Skin epidermis (tissue), 12 donors: ENCODE results near the gene PPEF2.
"Not testable (repeated sequence)": the region's sequence is repeated elsewhere in the genome, so short reads cannot be mapped to it uniquely, and the experiment has no call there.

Experiments
- H3K27ac ChIP-seq, 21 experiments: fragments of 200-600 bp; sonication (generic) in 11 of 21; one replicate each; pipeline ENCODE4 v1.5.0; 2020; ENCODE audit warnings: mild to moderate bottlenecking in 3 of 21, inconsistent platforms in 2 of 21, moderate library complexity in 2 of 21
- H3K4me3 ChIP-seq, 7 experiments: fragments of 200-600 bp; sonication (generic) in 2 of 7; one replicate each; pipeline ENCODE4 v1.5.0; 2020; ENCODE audit warnings: inconsistent platforms in 2 of 7, mild to moderate bottlenecking in 2 of 7, moderate library complexity in 1 of 7

PPEF2 gene, protein sequence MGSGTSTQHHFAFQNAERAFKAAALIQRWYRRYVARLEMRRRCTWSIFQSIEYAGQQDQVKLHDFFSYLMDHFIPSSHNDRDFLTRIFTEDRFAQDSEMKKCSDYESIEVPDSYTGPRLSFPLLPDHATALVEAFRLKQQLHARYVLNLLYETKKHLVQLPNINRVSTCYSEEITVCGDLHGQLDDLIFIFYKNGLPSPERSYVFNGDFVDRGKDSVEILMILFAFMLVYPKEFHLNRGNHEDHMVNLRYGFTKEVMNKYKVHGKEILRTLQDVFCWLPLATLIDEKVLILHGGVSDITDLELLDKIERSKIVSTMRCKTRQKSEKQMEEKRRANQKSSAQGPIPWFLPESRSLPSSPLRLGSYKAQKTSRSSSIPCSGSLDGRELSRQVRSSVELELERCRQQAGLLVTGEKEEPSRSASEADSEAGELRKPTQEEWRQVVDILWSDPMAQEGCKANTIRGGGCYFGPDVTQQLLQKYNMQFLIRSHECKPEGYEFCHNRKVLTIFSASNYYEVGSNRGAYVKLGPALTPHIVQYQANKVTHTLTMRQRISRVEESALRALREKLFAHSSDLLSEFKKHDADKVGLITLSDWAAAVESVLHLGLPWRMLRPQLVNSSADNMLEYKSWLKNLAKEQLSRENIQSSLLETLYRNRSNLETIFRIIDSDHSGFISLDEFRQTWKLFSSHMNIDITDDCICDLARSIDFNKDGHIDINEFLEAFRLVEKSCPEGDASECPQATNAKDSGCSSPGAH

DNA sequence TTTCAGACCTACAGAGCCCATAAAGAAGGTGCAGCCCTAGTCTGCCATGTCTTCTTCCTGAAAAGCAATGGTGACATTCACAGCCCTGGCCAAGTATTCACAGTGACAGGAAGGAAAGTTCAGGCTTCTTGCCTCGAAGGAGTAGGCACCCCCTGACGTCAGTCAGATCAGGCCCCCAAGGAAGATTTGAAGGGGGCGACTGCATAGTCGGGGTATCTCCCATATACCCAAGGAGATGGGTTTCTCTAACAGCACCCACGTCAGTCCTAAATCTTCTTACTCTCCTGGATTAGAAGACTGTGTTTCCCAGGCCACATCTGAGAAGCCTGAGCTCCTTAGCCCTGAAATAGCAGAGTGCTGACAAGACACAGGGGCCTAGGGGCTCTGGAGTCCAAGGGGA lies at the start of gene PPEF2:
Gene PPEF2, minus strand, starts transcription at position 101 of the 400 bp plus-strand sequence. CDS start 6,127 bp downstream, outside the sequence.
- no peak within 1 kb of the TSS for H3K27ac ChIP-seq
- no peak within 1 kb of the TSS for H3K4me3 ChIP-seq

DNA sequence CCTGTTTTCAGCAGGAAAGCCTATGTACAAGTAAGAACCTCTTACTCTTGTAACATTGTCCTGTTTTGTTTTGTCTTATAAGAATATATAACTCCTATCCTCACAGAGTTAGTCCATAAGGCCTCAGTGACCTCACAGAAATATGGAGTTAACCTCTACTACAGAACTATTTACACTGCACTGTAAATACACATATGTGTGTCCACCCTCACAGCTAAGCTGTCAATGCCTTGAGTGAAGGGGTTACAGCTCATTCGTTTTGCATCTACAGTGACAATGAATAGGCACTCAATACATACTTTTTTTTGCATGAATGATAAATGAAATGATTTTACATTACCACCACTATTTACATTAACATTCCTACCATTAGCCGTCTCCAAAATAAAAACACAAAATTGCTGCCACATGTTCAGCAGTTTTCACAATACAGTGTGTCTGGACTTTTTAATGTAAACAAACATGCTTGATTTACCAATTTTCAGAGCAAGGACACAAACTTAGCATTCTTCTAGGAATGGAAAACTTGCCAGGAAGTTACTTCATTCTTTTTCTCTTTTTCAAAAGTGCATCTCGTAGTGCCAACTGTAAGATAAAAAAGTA lies 48.1 kb upstream of the PPEF2 start:
- Histone ChIP-seq H3K4me3 (no peak overlapping the region), H3K27ac (no peak overlapping the region)

DNA sequence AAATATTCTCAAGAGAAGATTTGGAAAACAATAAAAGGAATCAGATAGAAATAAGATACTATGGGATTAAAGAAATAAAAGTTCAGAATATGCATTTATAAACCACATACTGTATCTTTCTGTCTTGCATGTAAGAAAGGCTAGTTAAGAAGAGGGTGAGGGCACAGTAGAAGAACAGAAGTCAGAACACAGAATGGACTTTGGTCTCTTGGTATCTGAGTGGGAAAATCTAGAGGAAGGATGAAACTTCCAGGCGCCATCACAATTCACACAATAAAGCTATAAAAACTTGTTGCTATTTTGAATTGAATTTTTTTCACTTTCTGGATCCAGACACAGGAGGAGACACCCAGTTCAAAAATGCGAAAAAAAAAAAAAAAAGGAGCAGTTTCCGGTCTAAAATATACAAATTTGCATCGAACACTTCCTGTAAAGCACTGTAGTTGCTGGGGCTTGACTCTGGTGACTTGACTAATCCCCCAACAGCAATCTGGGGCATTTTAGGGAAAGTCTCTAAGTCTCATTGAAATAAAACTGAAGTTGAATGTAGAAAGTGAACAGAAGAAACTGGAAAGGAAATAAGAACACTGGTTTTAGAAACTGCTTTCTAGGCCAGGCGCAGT lies 46.7 kb upstream of the PPEF2 start:
- H3K4me3 ChIP-seq, result no peak overlapping the region
- no peak overlapping the region for H3K27ac ChIP-seq

DNA sequence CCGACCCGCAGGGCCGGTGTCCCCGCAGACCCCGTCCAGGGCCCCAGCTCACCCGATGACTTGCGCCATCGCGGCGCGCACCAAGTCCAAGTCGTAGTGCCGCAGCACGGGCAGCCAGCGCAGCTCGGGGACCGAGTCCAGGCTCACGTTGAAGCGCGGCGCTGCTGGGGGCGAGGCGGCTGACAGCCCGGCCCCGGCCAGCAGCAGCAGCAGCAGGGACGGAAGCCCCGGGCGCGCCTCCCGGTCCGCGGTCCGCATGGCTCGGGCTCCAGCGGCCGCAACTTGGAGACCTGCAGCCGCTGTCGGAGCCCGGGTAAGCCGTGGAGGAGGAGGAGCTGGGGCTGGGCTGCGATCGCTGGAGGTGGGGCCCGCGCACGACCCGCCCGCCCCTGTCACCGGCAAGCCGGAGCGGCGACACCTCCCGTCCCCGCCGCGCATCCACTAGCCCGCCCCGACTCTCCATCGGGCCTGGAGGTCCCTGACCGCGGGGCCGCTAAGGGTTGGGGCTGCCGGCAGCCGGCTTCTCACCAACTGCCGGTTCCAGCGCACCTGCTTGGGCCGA lies 38.5 kb upstream of the PPEF2 start, which contains the start of gene NAAA:
Gene NAAA, minus strand, starts transcription at position 322 of the 562 bp plus-strand sequence. Its CDS starts 64 bp downstream, at position 258.
- Histone ChIP-seq H3K27ac (peak within 1 kb of the TSS; percentile 42 to 92 (median 81)), H3K4me3 (peak within 1 kb of the TSS; percentile 58 to 88 (median 78))

DNA sequence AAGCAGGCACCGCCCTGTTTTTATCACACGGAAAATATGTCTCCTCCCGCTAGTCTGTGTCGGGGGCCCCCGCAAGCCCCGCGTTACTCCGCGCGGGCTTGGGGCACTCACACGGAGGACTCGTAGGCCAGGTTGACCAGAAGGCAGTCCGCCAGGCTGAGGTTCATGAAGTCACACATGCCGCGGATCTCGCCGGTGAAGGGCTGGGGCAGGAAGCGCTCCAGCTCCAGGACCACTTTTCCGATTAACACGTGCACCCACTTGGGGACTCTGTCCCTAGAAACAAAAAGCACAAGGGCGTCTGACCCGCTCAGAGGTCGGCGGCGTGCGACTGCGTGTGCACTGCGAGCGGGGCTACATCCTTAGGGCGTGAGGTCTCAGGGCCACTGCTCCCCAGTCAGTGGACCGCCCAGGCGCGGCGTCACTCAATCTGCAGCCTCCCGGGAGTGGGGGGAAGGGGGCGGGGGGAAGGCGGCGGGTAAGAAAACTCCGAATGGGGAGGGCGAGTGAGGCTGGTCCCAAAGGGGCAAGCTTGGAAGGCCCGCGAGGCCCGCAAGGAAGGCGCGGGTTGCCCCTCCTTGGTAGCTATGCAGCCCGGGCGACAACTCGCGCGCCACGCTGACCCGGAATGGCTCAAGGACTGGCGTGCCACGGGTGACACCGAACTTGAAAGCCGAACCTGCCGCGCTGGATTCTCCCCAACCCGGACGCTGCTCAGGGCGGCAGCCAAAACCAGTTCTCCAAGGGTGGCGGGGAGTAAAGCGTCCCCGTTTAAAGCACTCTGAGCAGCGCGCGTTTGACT lies 37.8 kb upstream of the PPEF2 start:
- peak overlapping the region; percentile 58 to 88 (median 78) for H3K4me3 ChIP-seq
- peak overlapping the region; percentile 42 to 92 (median 81) for H3K27ac ChIP-seq

DNA sequence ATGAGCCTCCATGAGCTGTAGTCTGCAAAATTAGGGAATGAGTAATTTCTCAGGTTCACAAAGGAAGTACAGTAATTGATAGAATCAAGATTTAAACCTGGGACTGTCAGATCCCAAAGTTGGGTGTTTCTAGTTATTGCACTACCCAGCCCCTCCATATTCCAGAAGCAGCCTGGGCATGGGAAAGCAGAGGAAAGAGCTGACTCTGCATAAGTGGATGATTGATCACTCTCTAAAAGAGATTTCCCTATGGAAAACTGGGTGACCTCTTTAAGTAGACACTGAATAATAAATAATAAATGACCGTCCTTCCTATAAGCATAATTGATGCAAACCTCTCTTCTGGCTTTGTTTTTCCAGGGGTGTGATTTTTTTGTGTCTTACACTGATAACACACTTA lies 33.4 kb upstream of the PPEF2 start:
- no peak overlapping the region for H3K4me3 ChIP-seq

DNA sequence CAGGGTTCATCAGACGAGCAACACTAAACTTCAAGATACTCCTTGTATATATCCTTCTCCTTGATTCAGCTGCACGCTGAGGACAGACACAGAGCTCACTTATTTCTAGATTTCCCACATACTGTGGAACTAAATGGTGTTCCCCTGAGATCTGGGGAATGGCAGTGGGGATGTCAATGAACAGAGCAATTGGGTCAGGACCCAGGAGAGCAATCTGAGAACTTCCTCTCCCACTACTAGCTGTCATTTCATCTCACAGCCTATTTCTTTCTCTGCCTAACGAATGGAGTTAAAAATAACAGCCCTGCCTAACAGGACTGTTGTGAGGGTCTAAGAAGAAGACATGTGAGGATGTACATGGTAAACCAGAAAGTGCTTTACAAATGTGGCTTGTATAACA lies 27.9 kb upstream of the PPEF2 start:
- H3K27ac ChIP-seq, result no peak overlapping the region
- no peak overlapping the region for H3K4me3 ChIP-seq

More for the DNA sequence above, 33.4 kb upstream of the PPEF2 start:
- H3K27ac ChIP-seq, result no peak overlapping the region

DNA sequence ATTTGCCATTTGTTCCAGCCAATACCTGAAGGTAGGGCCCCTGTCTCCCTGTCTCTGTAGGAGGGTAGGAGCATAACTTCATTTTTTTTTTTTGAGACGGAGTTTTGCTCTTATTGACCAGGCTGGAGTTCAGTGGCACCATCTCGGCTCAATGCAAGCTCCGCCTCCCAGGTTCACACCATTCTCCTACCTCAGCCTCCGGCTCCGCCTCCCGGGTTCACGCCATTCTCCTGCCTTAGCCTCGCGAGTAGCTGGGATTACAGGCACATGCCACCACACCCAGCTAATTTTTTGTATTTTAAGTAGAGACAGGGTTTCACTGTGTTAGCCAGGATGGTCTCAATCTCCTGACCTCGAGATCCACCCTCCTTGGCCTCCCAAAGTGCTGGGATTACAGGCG lies 22.7 kb upstream of the PPEF2 start:
- H3K27ac ChIP-seq, result peak overlapping the region in 1 of 21 experiments; percentile 27
- H3K4me3 ChIP-seq, result not testable (repeated sequence)

DNA sequence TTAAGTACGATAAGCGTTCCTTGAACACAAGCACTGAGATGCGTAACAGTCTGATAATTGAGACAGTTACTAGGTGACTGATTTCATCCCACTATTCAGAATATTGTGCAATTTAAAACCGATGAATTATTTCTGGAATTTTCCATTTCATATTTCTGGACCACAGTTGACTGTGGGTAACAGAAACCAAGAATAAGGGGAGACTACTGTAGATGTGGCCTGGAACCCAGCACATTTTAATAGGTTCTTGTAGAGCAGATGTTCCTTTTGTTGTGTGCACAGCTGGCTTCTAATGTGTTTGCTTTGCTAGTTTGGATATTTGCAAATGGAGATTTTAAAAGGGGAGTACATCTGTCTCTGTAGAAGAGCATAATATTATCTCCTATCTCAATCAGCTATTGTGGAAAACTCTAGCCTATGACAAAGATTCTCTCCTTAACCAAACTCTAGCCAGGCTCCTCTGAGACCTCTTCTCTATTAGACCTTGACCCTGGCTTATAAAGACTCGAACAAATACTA lies 22.1 kb upstream of the PPEF2 start:
- Histone ChIP-seq H3K4me3 (no peak overlapping the region), H3K27ac (peak overlapping the region in 1 of 21 experiments; percentile 27)

DNA sequence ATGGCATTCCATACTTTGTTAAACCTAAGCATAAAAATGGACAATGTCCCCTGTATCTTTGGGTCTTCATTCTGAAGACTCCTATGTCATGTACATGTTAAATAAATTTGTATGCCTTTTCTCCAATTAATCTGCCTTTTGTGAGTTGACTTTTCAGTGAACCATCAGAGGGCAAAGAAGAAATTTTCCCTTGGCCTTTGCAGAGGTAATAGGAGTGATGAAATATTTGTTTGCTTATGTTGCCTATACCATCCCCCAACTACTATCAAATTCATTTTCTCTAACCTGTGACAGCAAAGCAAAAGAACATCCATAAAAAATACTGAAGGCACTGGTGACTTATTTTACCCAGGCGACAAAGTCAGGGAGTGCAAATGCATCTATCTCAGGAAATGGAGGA lies 20.3 kb upstream of the PPEF2 start:
- Histone ChIP-seq H3K4me3 (no peak overlapping the region), H3K27ac (no peak overlapping the region)

DNA sequence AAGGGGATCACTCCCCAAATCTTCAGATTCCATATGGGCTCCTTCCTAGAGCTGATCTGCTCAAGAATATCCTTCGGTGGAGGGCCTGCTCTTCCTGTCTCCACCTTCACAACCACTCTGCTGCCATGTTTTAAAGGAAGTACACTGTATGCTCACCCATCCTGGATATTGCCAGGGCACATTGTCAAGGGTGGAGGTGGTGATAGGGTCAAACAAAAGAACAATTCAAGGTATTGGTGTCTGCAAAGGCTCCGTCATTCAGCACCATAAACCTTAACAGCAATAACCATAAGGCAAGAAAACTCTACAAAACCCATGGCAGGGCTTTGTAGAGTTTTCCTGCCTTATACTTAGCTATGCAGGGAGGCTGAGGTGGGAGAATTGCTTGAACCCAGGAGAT lies 19.7 kb upstream of the PPEF2 start:
- no peak overlapping the region for H3K4me3 ChIP-seq
- H3K27ac ChIP-seq, result no peak overlapping the region

DNA sequence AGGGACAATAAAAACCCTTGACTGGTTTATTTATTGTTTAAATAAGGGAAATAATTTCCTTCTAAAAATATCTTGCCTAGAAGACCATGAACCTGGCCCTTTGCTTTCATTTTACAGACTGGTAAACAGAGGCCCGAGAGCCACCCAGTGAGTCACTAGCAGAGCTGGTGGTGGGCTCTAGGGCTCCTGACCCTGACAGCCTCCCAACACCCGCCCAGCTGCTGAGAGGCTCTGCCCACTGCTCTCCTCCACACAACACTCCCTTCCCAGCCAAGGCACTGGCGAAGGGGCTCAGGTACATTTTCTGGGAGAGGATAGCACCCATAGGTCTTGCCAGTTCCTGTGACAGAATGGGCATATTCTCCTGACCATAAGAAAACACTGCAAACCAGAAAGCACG lies 18.1 kb upstream of the PPEF2 start:
- H3K4me3 ChIP-seq, result no peak overlapping the region
- no peak overlapping the region for H3K27ac ChIP-seq

DNA sequence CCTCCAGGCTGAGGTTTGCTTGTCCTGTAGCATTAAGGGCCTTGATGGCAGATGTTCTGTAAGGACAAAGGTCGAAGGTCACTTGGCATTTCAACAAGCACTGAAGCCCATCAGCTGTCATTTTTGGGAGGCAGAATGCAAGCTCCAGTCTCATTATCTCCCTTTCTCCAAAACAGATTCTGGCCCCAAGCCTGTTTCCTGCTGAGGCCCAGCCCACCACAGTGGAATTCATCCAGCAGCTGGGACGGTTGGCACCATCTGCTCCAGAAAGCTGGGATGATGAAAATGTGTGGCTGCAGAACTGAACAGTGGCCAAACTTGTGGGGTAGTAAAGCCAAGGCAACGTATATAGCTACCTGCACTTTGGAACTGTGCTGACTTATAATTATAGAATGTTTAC lies 17.7 kb upstream of the PPEF2 start:
- H3K4me3 ChIP-seq, result no peak overlapping the region
- no peak overlapping the region for H3K27ac ChIP-seq

DNA sequence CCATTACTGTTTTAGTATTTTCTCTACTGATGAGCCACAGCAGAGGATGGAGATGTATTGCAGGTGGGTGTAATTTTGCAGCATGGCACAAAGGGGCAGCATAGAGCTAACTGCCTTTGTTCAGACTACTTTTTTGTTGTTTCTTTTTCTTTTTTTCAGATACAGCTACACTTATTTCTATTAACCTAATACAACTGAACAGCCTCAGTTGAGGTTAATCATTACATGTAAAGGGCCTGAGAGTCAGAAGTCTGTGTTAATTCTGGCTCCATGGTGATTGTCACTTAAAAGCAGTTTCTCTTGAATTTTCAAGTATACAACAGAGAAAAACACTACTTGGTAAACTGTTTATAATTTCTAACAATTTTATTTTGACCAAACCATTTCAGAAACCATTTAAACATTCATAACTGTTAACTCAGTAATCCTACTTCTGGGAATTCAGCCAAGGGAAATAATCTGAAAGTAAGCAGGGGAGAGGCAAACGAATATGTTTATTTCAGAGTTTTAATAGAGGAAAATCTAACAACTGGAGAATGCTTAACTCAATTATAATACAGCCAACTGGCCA lies 13.9 kb upstream of the PPEF2 start:
- H3K4me3 ChIP-seq, result no peak overlapping the region
- no peak overlapping the region for H3K27ac ChIP-seq

DNA sequence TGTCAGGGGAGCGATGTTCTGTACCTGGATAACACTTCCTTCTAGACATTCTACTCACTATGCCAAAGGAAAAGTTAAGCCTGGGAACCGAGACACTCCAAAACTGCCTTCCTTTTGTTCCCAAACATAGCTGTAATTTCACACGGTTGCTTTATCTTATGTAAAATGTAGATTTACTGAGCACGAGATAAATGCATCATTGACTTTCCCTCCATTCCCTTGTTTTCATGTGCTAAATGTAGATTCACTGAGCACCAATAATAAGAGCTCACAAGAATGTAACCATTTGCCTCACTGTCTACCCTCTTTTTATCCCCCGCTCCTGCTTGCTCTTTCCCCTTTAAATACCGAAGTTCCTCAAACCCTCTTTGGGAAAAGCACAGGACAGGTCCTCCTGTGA lies 10.7 kb upstream of the PPEF2 start:
- Histone ChIP-seq H3K4me3 (no peak overlapping the region), H3K27ac (no peak overlapping the region)

DNA sequence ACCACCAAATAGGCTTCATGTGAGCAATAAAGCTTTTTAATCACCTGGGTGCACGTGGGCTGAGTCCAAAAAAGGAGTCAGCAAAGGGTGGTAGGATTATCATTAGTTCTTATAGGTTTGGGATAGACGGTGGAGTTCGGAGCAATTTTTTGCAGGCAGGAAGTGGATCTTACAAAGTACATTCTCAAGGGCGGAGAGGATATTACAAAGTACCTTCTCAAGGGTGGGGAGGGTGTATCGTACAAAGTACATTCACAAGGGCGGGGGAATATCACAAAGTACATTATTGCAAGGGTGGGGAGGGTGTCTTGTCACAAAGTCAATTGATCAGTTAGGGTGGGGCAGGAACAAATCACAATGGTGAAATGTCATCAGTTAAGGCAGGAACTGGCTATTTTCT lies 8.6 kb upstream of the PPEF2 start:
- not testable (repeated sequence) for H3K27ac ChIP-seq, H3K4me3 ChIP-seq

DNA sequence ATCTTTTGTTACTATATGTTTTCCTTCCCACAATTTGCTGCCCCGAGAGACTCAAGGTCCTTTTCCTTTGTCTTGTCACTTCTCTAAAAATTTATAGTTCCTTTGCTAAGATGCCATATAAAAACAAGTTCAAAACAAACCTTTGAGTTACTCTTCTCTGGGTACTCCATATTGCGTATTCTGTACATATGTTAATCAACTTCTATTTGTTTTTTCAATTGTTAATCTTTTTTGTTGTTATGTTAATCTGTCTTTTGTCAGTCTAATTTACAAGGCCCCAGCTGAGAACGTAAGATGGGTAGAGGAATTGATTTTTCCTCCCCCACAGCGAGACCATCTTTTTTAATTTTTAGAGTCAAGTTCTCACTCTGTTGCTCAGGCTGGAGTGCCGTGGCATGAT lies 7.2 kb upstream of the PPEF2 start:
- H3K4me3 ChIP-seq, result no peak overlapping the region

DNA sequence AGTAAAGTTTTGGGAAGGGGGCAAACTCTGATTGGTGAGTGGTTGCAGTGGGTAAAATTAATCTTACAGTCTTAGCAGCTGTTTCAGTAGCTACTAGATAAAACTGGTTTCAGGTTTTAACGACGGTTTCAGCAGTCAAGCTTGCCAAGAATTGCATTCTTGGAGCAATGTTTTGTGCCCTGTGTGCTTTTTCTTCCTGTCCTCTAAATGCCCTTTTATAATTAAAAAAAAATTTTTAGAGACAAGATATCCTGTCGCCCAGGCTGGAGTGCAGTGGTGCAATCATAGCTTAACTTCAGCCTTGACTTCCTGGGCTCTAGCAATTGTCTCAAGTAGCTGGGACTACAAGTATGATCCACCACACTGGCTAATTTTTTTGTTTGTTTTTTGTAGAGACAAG lies 6.3 kb upstream of the PPEF2 start:
- Histone ChIP-seq H3K4me3 (no peak overlapping the region), H3K27ac (no peak overlapping the region)

More for the DNA sequence above, 7.2 kb upstream of the PPEF2 start:
- H3K27ac ChIP-seq, result no peak overlapping the region
